ENCODE data around the gene ADAMTSL2.

ADAMTSL2 gene

GRCh38 chr9:133576875-133577736 is 42.6 kb downstream of the ADAMTSL2 start:
- no peak for DNase-seq

- DNase-seq = no peak
Observed at GRCh38 chr9:133577737-133578112, 43.2 kb downstream of the ADAMTSL2 start.

GRCh38 chr9:133578524-133579441 is 44.3 kb downstream of the ADAMTSL2 start:
- no peak for DNase-seq

GRCh38 chr9:133579601-133580418 is 45.3 kb downstream of the ADAMTSL2 start:
- no peak for DNase-seq

- DNase-seq = no peak
Observed at GRCh38 chr9:133580419-133580738, 45.9 kb downstream of the ADAMTSL2 start.

- DNase-seq = no peak
Observed at GRCh38 chr9:133581011-133581410, 46.5 kb downstream of the ADAMTSL2 start.

GRCh38 chr9:133581513-133582343 is 47.2 kb downstream of the ADAMTSL2 start:
- DNase-seq = no peak

GRCh38 chr9:133582501-133583045 is 48.1 kb downstream of the ADAMTSL2 start:
- no peak for DNase-seq

- DNase-seq = no peak
Observed at GRCh38 chr9:133583111-133583510, 48.6 kb downstream of the ADAMTSL2 start.

GRCh38 chr9:133583586-133583985 is 49.1 kb downstream of the ADAMTSL2 start:
- DNase-seq = no peak

GRCh38 chr9:133584167-133584558 is 49.7 kb downstream of the ADAMTSL2 start:
- DNase-seq = no peak

- peak in 1 of 2 experiments; percentile 17 for DNase-seq
Observed at GRCh38 chr9:133584559-133585476, 50.3 kb downstream of the ADAMTSL2 start.

- DNase-seq = no peak
Observed at GRCh38 chr9:133585481-133586351, 51.2 kb downstream of the ADAMTSL2 start.

GRCh38 chr9:133587051-133587450 is 52.5 kb downstream of the ADAMTSL2 start:
- DNase-seq = no peak

- DNase-seq = no peak
Observed at GRCh38 chr9:133587466-133587865, 53.0 kb downstream of the ADAMTSL2 start.

GRCh38 chr9:133589454-133590227 is 55.1 kb downstream of the ADAMTSL2 start:
- no peak for DNase-seq

- DNase-seq = no peak
Observed at GRCh38 chr9:133590231-133590855, 55.8 kb downstream of the ADAMTSL2 start.
